Neural cell (in vitro differentiated cells): Measurements from ENCODE around the gene MOB3A. TPM values are rescaled to one million over a fixed set of nuclear protein-coding genes. Genes with fewer than 3 reads are reported as not detected.

ENCODE experiments used
- H2AFZ ChIP-seq: fragments of 200-600, 300-800 bp; sonication (generic), shearing (Covaris generic); 2 replicates; pipeline ENCODE4 v1.6.0; 2014; ENCODE audit warnings: low read depth, mild to moderate bottlenecking, antibody characterized with exemption, low read length, moderate library complexity
- H3F3A ChIP-seq: fragments of 200-600 bp; shearing (Covaris generic); 2 replicates; pipeline ENCODE4 v1.6.1; 2016; ENCODE audit warnings: mild to moderate bottlenecking, moderate library complexity, mixed read lengths, antibody characterized with exemption, low read length; ENCODE audit not compliant: insufficient read depth, poor library complexity, severe bottlenecking
- H3K27ac ChIP-seq: fragments of 200-600, 300-800 bp; sonication (generic), shearing (Covaris generic); 2 replicates; pipeline ENCODE4 v1.5.1; 2014; ENCODE audit warnings: mild to moderate bottlenecking, low read length, moderate library complexity
- H3K27me3 ChIP-seq: fragments of 300-800, 200-600 bp; sonication (generic), shearing (Covaris generic); 2 replicates; pipeline ENCODE4 v1.6.0; 2014; ENCODE audit warnings: mild to moderate bottlenecking, low read depth, low read length, moderate library complexity; ENCODE audit not compliant: insufficient read depth
- H3K36me3 ChIP-seq: fragments of 300-800, 200-600 bp; sonication (generic), shearing (Covaris generic); 2 replicates; pipeline ENCODE4 v1.5.1; 2014; ENCODE audit warnings: mild to moderate bottlenecking, antibody characterized with exemption, low read length, moderate library complexity; ENCODE audit not compliant: insufficient read depth
- H3K4me2 ChIP-seq: fragments of 300-800, 200-600 bp; sonication (generic), shearing (Covaris generic); 2 replicates; pipeline ENCODE4 v1.6.0; 2014; ENCODE audit warnings: mild to moderate bottlenecking, low read length
- H3K4me3 ChIP-seq: fragments of 300-800, 200-600 bp; sonication (generic), shearing (Covaris generic); 2 replicates; pipeline ENCODE4 v1.5.1; 2014; ENCODE audit warnings: mild to moderate bottlenecking, low read length, moderate library complexity
- H3K79me2 ChIP-seq: fragments of 200-600 bp; shearing (Covaris generic); replicated peaks from 2 replicates; pipeline ENCODE4 v1.6.0; 2014; ENCODE audit warnings: mild to moderate bottlenecking, low read length, moderate library complexity; ENCODE audit not compliant: insufficient read depth
- H3K9ac ChIP-seq: fragments of 300-800, 200-600 bp; sonication (generic), shearing (Covaris generic); 2 replicates; pipeline ENCODE4 v1.6.1; 2016; ENCODE audit warnings: mild to moderate bottlenecking, low read length, mixed read lengths
- H3K9me2 ChIP-seq: fragments of 200-600 bp; shearing (Covaris generic); 2 replicates; pipeline ENCODE4 v1.6.1; 2016; ENCODE audit warnings: mild to moderate bottlenecking, low read length, mixed read lengths; ENCODE audit not compliant: insufficient read depth
- H3K9me3 ChIP-seq: fragments of 200-600, 300-800 bp; sonication (generic), shearing (Covaris generic); 2 replicates; pipeline ENCODE4 v1.6.1; 2016; ENCODE audit warnings: mild to moderate bottlenecking, mixed run types, low read length, moderate library complexity, mixed read lengths
- H4K20me1 ChIP-seq: fragments of 200-600 bp; shearing (Covaris generic); 2 replicates; pipeline ENCODE4 v1.6.1; 2016; ENCODE audit warnings: mild to moderate bottlenecking, mixed run types; ENCODE audit not compliant: insufficient read depth
- CTCF ChIP-seq: fragments of 450-650 bp; IDR thresholded peaks from 2 replicates; pipeline ENCODE4 v1.5.1; 2014; ENCODE audit warnings: antibody characterized with exemption, mild to moderate bottlenecking, moderate library complexity; ENCODE audit not compliant: poor library complexity, severe bottlenecking
- EP300 ChIP-seq: fragments of 450-650 bp; conservative IDR thresholded peaks from 2 replicates; pipeline ENCODE4 v1.6.1; 2014; ENCODE audit warnings: antibody characterized with exemption, mild to moderate bottlenecking, moderate library complexity; ENCODE audit not compliant: poor library complexity, severe bottlenecking
- EZH2 ChIP-seq: fragments of 200-600, 300-800 bp; shearing (Covaris generic), sonication (generic); IDR thresholded peaks from 2 replicates; pipeline ENCODE4 v1.6.1; 2014; ENCODE audit warnings: antibody characterized with exemption, low read length, borderline replicate concordance, mild to moderate bottlenecking; ENCODE audit not compliant: insufficient read depth, poor library complexity, severe bottlenecking
- MXI1 ChIP-seq: fragments of 450-650 bp; conservative IDR thresholded peaks from 2 replicates; pipeline ENCODE4 v1.6.1; 2014; ENCODE audit warnings: antibody characterized with exemption, mild to moderate bottlenecking; ENCODE audit not compliant: poor library complexity, severe bottlenecking
- POLR2AphosphoS5 ChIP-seq: IDR thresholded peaks from 2 replicates; pipeline ENCODE4 v1.6.1; 2012
- RAD21 ChIP-seq: fragments of 450-650 bp; conservative IDR thresholded peaks from 2 replicates; pipeline ENCODE4 v1.6.1; 2014; ENCODE audit warnings: antibody characterized with exemption, mild to moderate bottlenecking, moderate library complexity
- REST ChIP-seq: IDR thresholded peaks from 2 replicates; pipeline ENCODE4 v1.6.1; 2012; ENCODE audit warnings: borderline replicate concordance
- SMC3 ChIP-seq: fragments of 450-650 bp; conservative IDR thresholded peaks from 2 replicates; pipeline ENCODE4 v1.6.1; 2014; ENCODE audit warnings: antibody characterized with exemption, mild to moderate bottlenecking, moderate library complexity; ENCODE audit not compliant: poor library complexity
- TAF1 ChIP-seq: IDR thresholded peaks from 2 replicates; pipeline ENCODE4 v1.6.1; 2012; ENCODE audit warnings: low read depth
- polyA plus RNA-seq: library from polyadenylated mRNA; depleted of rRNA; stranded (reverse); fragments of >200 nt; gene quantifications from 2 replicates; pipeline ENCODE4 v1.2.3, GENCODE V29; 2014

MOB3A gene
- polyA plus RNA-seq, 1 donor from 2014 or later, result 5.8 TPM

GRCh38 chr19:2077833-2078619 is 18.1 kb downstream of the MOB3A start:
- no peaks in the 10 kb centered on the region for H3K79me2 ChIP-seq
- H3K4me3 ChIP-seq, result no peak overlapping the region
- no peak for TF ChIP-seq RAD21
- no peak for TF ChIP-seq EZH2
- H3K9me3 ChIP-seq, result no peaks in the 10 kb centered on the region
- H2AFZ ChIP-seq, result no peak overlapping the region
- no peaks in the 10 kb centered on the region for H3K9me2 ChIP-seq
- H3K27me3 ChIP-seq, result no peaks in the 10 kb centered on the region
- no peaks in the 10 kb centered on the region for H3F3A ChIP-seq
- H3K4me2 ChIP-seq, result no peak overlapping the region
- H4K20me1 ChIP-seq, result no peaks in the 10 kb centered on the region
- no peaks in the 10 kb centered on the region for H3K36me3 ChIP-seq
- H3K9ac ChIP-seq, result no peak overlapping the region
- no peak overlapping the region for H3K27ac ChIP-seq

GRCh38 chr19:2077398-2077797 is 18.7 kb downstream of the MOB3A start:
- H4K20me1 ChIP-seq, result no peaks in the 10 kb centered on the region
- H3K4me3 ChIP-seq, result no peak overlapping the region
- H3K79me2 ChIP-seq, result no peaks in the 10 kb centered on the region
- no peaks in the 10 kb centered on the region for H3K9me2 ChIP-seq
- no peak overlapping the region for H3K27ac ChIP-seq
- no peaks in the 10 kb centered on the region for H3K27me3 ChIP-seq
- H3K9ac ChIP-seq, result no peak overlapping the region
- H3K36me3 ChIP-seq, result no peaks in the 10 kb centered on the region
- no peak overlapping the region for H3K4me2 ChIP-seq
- no peaks in the 10 kb centered on the region for H3K9me3 ChIP-seq
- H3F3A ChIP-seq, result no peaks in the 10 kb centered on the region
- no peak for TF ChIP-seq CTCF
- no peak for TF ChIP-seq POLR2AphosphoS5
- no peak for TF ChIP-seq EZH2
- TF ChIP-seq MXI1, result no peak
- no peak for TF ChIP-seq EP300
- no peak for TF ChIP-seq RAD21
- TF ChIP-seq REST, result no peak
- no peak for TF ChIP-seq TAF1
- no peak for TF ChIP-seq SMC3
- H2AFZ ChIP-seq, result no peak overlapping the region
